Caco-2 (cell line): ENCODE measurements around the gene PCMTD2. TPM values are rescaled to one million over a fixed set of nuclear protein-coding genes. Genes with fewer than 3 reads are reported as not detected.

Source experiments
- BruUV-seq: library from RNA; stranded (reverse); fragments of 400-500 nt; replicated peaks from 2 replicates; lab custom pipeline; 2021; lab: Mats Ljungman, UMichigan
- CTCF ChIA-PET: fragments of 300-600 bp; sonication (Branson Sonifier 250); formaldehyde crosslinking; loops from one replicate; lab custom pipeline; 2022; ENCODE audit warnings: antibody characterized with exemption; lab: Charles Lee
- POLR2A ChIA-PET: fragments of 300-600 bp; sonication (Branson Sonifier 250); formaldehyde crosslinking; loops from one replicate; lab custom pipeline; 2022; ENCODE audit warnings: antibody characterized with exemption; lab: Charles Lee
- DNase-seq, 2 experiments: peaks; one replicate each; pipeline versions ENCODE4 v3.0.0 to v3.0.0-alpha.2; 2020 to 2022
- H3K27me3 ChIP-seq: replicated peaks from 2 replicates; pipeline ENCODE4 v1.6.0; 2011; ENCODE audit warnings: low read length; ENCODE audit not compliant: control insufficient read depth, insufficient read depth
- H3K36me3 ChIP-seq: 2 replicates; pipeline ENCODE4 v1.5.1; 2011; ENCODE audit warnings: low read length; ENCODE audit not compliant: control insufficient read depth, insufficient read depth
- H3K4me1 ChIP-seq: fragments of 250-450 bp; sonication (Bioruptor Pico); 2 replicates; pipeline ENCODE4 v1.5.1; 2020; ENCODE audit warnings: mild to moderate bottlenecking
- H3K4me3 ChIP-seq: 2 replicates; pipeline ENCODE4 v1.5.1; 2011; ENCODE audit warnings: low read depth, mild to moderate bottlenecking, control low read depth, low read length
- H3K9me3 ChIP-seq: fragments of 250-450 bp; sonication (Bioruptor Pico); 2 replicates; pipeline ENCODE4 v1.5.1; 2020; ENCODE audit warnings: mild to moderate bottlenecking, moderate library complexity
- H3K27ac Mint-ChIP-seq: one replicate; pipeline ENCODE4 v1.8.0; 2022; ENCODE audit warnings: mixed read lengths; ENCODE audit not compliant: unreplicated experiment
- H3K27me3 Mint-ChIP-seq: one replicate; pipeline ENCODE4 v1.8.0; 2022; ENCODE audit warnings: mixed read lengths; ENCODE audit not compliant: insufficient read depth, unreplicated experiment
- H3K36me3 Mint-ChIP-seq: one replicate; pipeline ENCODE4 v1.8.0; 2022; ENCODE audit warnings: mild to moderate bottlenecking, mixed read lengths; ENCODE audit not compliant: insufficient read depth, unreplicated experiment
- H3K4me1 Mint-ChIP-seq: one replicate; pipeline ENCODE4 v1.8.0; 2022; ENCODE audit warnings: low read depth, mixed read lengths; ENCODE audit not compliant: unreplicated experiment
- H3K4me3 Mint-ChIP-seq: one replicate; pipeline ENCODE4 v1.8.0; 2022; ENCODE audit warnings: mild to moderate bottlenecking, moderate library complexity, mixed read lengths; ENCODE audit not compliant: unreplicated experiment
- H3K9me3 Mint-ChIP-seq: one replicate; pipeline ENCODE4 v1.8.0; 2022; ENCODE audit warnings: mixed read lengths; ENCODE audit not compliant: unreplicated experiment
- intact Hi-C: fragments of 100-400 bp; cut with micrococcal nuclease; formaldehyde crosslinking; loops from one replicate; pipeline ENCODE4 v1.10.0; 2022; ENCODE audit not compliant: unreplicated experiment
- total RNA-seq: library from RNA; stranded (reverse); gene quantifications from 2 replicates; pipeline ENCODE4 v1.2.3, GENCODE V29; 2022
- TF ChIP-seq, protein P1 (sequence below), 2 experiments: fragments of 200-600 bp in 1 of 2; IDR thresholded peaks; 1 replicate in 1 of 2; 2 replicates in 1 of 2; pipeline versions ENCODE4 v1.5.1 to v1.8.0; 2011 to 2022; ENCODE audit warnings: antibody characterized with exemption in 1 of 2, control low read depth in 1 of 2, inconsistent platforms in 1 of 2, low read depth in 1 of 2, low read length in 1 of 2, mild to moderate bottlenecking in 1 of 2, moderate library complexity in 1 of 2; ENCODE audit not compliant: insufficient read depth in 1 of 2, severe bottlenecking in 1 of 2, unreplicated experiment in 1 of 2

The PCMTD2 gene
- total RNA-seq, 1 experiment from 2014 or later: 101 TPM

DNA sequence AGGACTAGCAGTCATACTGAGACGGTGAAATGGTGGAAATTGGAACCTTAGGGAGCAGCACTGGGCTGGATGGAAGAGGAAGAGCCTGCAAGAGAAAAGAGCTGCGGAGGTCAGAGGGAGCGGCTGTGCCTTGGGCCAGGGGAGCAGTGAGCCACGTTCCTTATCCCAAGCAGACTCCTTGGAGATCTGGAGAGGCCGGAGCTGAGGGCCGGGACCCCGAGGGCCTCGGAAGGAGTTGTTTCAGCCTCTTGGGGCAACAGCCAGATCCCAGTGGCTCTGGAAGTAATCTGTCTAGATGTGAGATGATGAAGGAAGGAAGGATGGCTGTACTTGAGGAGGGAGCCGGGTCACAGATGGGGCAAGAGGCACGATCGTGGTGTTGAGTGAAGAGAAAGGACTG is 16.1 kb downstream of the PCMTD2 start:
- BruUV-seq: no TSS peak
- H3K27me3 ChIP-seq: no peaks in the 10 kb centered on the region
- no peak overlapping the region for H3K4me3 Mint-ChIP-seq
- ChIA-PET CTCF (interaction anchor here (0.6 to 0.8 kb wide), 2 partner anchors 12 to 28 kb away, joined by 3 read pairs; no protein-coding TSS in a partner anchor), POLR2A (no interaction called here)
- H3K4me1 ChIP-seq: no peaks in the 10 kb centered on the region
- no peak overlapping the region for H3K27ac Mint-ChIP-seq
- H3K36me3 Mint-ChIP-seq: no peaks in the 10 kb centered on the region
- H3K4me1 Mint-ChIP-seq: no peaks in the 10 kb centered on the region
- TF ChIP-seq, protein P1, sequence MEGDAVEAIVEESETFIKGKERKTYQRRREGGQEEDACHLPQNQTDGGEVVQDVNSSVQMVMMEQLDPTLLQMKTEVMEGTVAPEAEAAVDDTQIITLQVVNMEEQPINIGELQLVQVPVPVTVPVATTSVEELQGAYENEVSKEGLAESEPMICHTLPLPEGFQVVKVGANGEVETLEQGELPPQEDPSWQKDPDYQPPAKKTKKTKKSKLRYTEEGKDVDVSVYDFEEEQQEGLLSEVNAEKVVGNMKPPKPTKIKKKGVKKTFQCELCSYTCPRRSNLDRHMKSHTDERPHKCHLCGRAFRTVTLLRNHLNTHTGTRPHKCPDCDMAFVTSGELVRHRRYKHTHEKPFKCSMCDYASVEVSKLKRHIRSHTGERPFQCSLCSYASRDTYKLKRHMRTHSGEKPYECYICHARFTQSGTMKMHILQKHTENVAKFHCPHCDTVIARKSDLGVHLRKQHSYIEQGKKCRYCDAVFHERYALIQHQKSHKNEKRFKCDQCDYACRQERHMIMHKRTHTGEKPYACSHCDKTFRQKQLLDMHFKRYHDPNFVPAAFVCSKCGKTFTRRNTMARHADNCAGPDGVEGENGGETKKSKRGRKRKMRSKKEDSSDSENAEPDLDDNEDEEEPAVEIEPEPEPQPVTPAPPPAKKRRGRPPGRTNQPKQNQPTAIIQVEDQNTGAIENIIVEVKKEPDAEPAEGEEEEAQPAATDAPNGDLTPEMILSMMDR (IDR thresholded peaks at IDR 0.05; ENCODE audit: insufficient read depth in 1 of 2, low read depth in 1 of 2, low read length in 1 of 2, severe bottlenecking in 1 of 2, unreplicated experiment in 1 of 2): no peak
- no peaks in the 10 kb centered on the region for H3K9me3 ChIP-seq
- H3K27me3 Mint-ChIP-seq: no peaks in the 10 kb centered on the region
- peaks cover 2% of the 10 kb centered on the region; the same call in 1 of the 2 replicates for H3K36me3 ChIP-seq
- no peak for DNase-seq
- intact Hi-C loops: no loop called here
- no peaks in the 10 kb centered on the region for H3K9me3 Mint-ChIP-seq
- H3K4me3 ChIP-seq: no peak overlapping the region

DNA sequence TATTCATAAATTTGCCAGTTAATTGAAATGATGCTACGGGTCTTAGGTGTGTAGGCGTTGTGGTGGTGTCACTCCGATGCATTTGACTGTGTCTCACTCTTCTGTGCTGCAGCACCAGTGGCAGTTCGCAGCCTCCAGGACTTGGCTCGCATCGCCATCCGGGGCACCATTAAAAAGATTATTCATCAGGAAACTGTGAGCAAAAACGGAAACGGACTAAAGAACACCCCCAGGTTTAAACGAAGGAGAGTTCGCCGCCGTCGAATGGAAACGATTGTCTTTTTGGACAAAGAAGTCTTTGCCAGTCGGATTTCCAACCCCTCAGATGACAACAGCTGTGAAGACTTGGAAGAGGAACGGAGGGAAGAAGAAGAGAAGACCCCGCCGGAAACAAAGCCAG is 17.6 kb downstream of the PCMTD2 start:
- H3K36me3 ChIP-seq: peaks cover 2% of the 10 kb centered on the region; the same call in 1 of the 2 replicates
- Mint-ChIP-seq H3K27me3 (no peaks in the 10 kb centered on the region), H3K36me3 (no peaks in the 10 kb centered on the region), H3K27ac (no peak overlapping the region), H3K4me3 (no peak overlapping the region), H3K4me1 (no peaks in the 10 kb centered on the region), H3K9me3 (no peaks in the 10 kb centered on the region)
- BruUV-seq: no TSS peak
- DNase-seq: no peak
- no peaks in the 10 kb centered on the region for H3K27me3 ChIP-seq
- H3K4me3 ChIP-seq: no peak overlapping the region
- TF ChIP-seq, protein P1 (IDR thresholded peaks at IDR 0.05; ENCODE audit: insufficient read depth in 1 of 2, low read depth in 1 of 2, low read length in 1 of 2, severe bottlenecking in 1 of 2, unreplicated experiment in 1 of 2): no peak
- intact Hi-C loops: no loop called here
- CTCF ChIA-PET: no interaction called here
- H3K4me1 ChIP-seq: no peaks in the 10 kb centered on the region
- H3K9me3 ChIP-seq: no peaks in the 10 kb centered on the region
- POLR2A ChIA-PET: no interaction called here

DNA sequence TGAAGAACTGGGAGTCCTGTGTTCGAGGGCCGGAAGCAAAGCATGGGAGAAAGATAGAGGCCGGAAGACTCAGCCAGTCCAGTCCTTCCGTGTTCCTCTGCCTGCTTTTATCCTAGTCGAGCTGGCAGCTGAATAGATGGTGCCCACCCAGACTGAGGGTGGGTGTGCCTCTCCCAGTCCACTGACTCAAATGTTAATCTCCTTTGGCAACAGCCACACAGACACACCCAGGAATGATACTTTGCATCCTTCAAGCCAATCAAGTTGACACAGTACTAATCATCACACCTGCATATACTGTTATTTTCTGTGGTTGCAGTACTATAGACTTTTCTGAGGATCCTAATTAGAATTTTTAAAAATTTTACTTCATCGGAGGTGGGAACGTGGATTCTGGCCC is 21.3 kb downstream of the PCMTD2 start:
- H3K9me3 Mint-ChIP-seq: no peaks in the 10 kb centered on the region
- POLR2A ChIA-PET: no interaction called here
- no peaks in the 10 kb centered on the region for H3K36me3 Mint-ChIP-seq
- H3K27me3 Mint-ChIP-seq: no peaks in the 10 kb centered on the region
- H3K9me3 ChIP-seq: no peaks in the 10 kb centered on the region
- H3K4me1 Mint-ChIP-seq: no peaks in the 10 kb centered on the region
- no peak overlapping the region for H3K4me3 ChIP-seq
- no peak for DNase-seq
- TF ChIP-seq, protein P1 (IDR thresholded peaks at IDR 0.05; ENCODE audit: insufficient read depth in 1 of 2, low read depth in 1 of 2, low read length in 1 of 2, severe bottlenecking in 1 of 2, unreplicated experiment in 1 of 2): no peak
- no peaks in the 10 kb centered on the region for H3K4me1 ChIP-seq
- no peak overlapping the region for H3K4me3 Mint-ChIP-seq
- no TSS peak for BruUV-seq
- H3K36me3 ChIP-seq: no peaks in the 10 kb centered on the region; the same call in 1 of the 2 replicates
- no peaks in the 10 kb centered on the region for H3K27me3 ChIP-seq
- intact Hi-C loops: no loop called here
- H3K27ac Mint-ChIP-seq: no peak overlapping the region
- CTCF ChIA-PET: interaction anchor here (1.4 kb wide), 1 partner anchor 21 kb away, joined by 5 read pairs; the partner anchor contains the start of gene PCMTD2
